Type B pancreatic cell (in vitro differentiated cells): ENCODE measurements around the gene CNNM4. TPM values are rescaled to one million over a fixed set of nuclear protein-coding genes. Genes with fewer than 3 reads are reported as not detected.

Experiments used
- DNase-seq: peaks from one replicate; pipeline ENCODE4 v3.0.0; 2021; ENCODE audit warnings: mixed read lengths; ENCODE audit not compliant: unreplicated experiment; ENCODE audit errors: extremely low spot score
- H3K27ac Mint-ChIP-seq: 2 replicates; pipeline ENCODE4 v1.8.0; 2021; ENCODE audit warnings: mild to moderate bottlenecking, mixed read lengths
- H3K27me3 Mint-ChIP-seq: 2 replicates; pipeline ENCODE4 v1.8.0; 2021; ENCODE audit warnings: mixed read lengths
- H3K36me3 Mint-ChIP-seq: 2 replicates; pipeline ENCODE4 v1.8.0; 2021; ENCODE audit warnings: mixed read lengths
- H3K4me1 Mint-ChIP-seq: one replicate; pipeline ENCODE4 v1.8.0; 2021; ENCODE audit warnings: mixed read lengths; ENCODE audit not compliant: unreplicated experiment
- H3K4me3 Mint-ChIP-seq: 2 replicates; pipeline ENCODE4 v1.8.0; 2021; ENCODE audit warnings: mild to moderate bottlenecking, mixed read lengths
- H3K9me3 Mint-ChIP-seq: 2 replicates; pipeline ENCODE4 v1.8.0; 2021; ENCODE audit warnings: mixed read lengths
- CTCF ChIP-seq: fragments of 200-600 bp; sonication (generic); conservative IDR thresholded peaks from 2 replicates; pipeline ENCODE4 v1.5.0; 2021; ENCODE audit warnings: antibody characterized with exemption, mild to moderate bottlenecking
- total RNA-seq: library from RNA; stranded (reverse); gene quantifications from 2 replicates; pipeline ENCODE4 v1.2.1, GENCODE V29; 2021; ENCODE audit warnings: low replicate concordance

CNNM4 gene
- total RNA-seq, 1 donor from 2014 or later = 14.0 TPM

- Mint-ChIP-seq H3K27ac (peak overlapping the region; percentile 72), H3K9me3 (no peaks in the 10 kb centered on the region), H3K4me3 (peak overlapping the region; percentile 89), H3K4me1 (peaks cover 67% of the 10 kb centered on the region), H3K27me3 (no peaks in the 10 kb centered on the region), H3K36me3 (peaks cover 10% of the 10 kb centered on the region)
- DNase-seq = no peak
- no peak for TF ChIP-seq CTCF
These were observed 3.5 kb downstream of the CNNM4 start for GRCh38 chr2:96764253-96764637.

- H3K4me1 Mint-ChIP-seq = peaks cover 59% of the 10 kb centered on the region
- H3K36me3 Mint-ChIP-seq = peaks cover 13% of the 10 kb centered on the region
- no peaks in the 10 kb centered on the region for H3K9me3 Mint-ChIP-seq
- no peaks in the 10 kb centered on the region for H3K27me3 Mint-ChIP-seq
- no peak for TF ChIP-seq CTCF
- H3K27ac Mint-ChIP-seq = peak overlapping the region; percentile 30
- H3K4me3 Mint-ChIP-seq = peak overlapping the region; percentile 58
- DNase-seq = no peak
These were observed 6.6 kb downstream of the CNNM4 start for GRCh38 chr2:96767135-96767871.

GRCh38 chr2:96768083-96768561 is 7.4 kb downstream of the CNNM4 start:
- Mint-ChIP-seq H3K4me1 (peaks cover 58% of the 10 kb centered on the region), H3K27me3 (no peaks in the 10 kb centered on the region), H3K27ac (peak overlapping the region; percentile 87), H3K9me3 (no peaks in the 10 kb centered on the region), H3K36me3 (peaks cover 13% of the 10 kb centered on the region), H3K4me3 (peak overlapping the region; percentile 73)
- no peak for DNase-seq
- TF ChIP-seq CTCF = no peak

GRCh38 chr2:96769814-96770213 is 9.1 kb downstream of the CNNM4 start:
- no peaks in the 10 kb centered on the region for H3K9me3 Mint-ChIP-seq
- H3K27me3 Mint-ChIP-seq = no peaks in the 10 kb centered on the region
- no peak for TF ChIP-seq CTCF
- H3K36me3 Mint-ChIP-seq = peaks cover 13% of the 10 kb centered on the region
- H3K4me3 Mint-ChIP-seq = peak overlapping the region; percentile 36
- peaks cover 44% of the 10 kb centered on the region for H3K4me1 Mint-ChIP-seq
- peak overlapping the region; percentile 72 for H3K27ac Mint-ChIP-seq
- no peak for DNase-seq

- DNase-seq = no peak
- peaks cover 44% of the 10 kb centered on the region for H3K4me1 Mint-ChIP-seq
- H3K27ac Mint-ChIP-seq = no peak overlapping the region
- TF ChIP-seq CTCF = no peak
- H3K4me3 Mint-ChIP-seq = no peak overlapping the region
- H3K27me3 Mint-ChIP-seq = no peaks in the 10 kb centered on the region
- no peaks in the 10 kb centered on the region for H3K9me3 Mint-ChIP-seq
- peaks cover 13% of the 10 kb centered on the region for H3K36me3 Mint-ChIP-seq
These were observed 9.9 kb downstream of the CNNM4 start for GRCh38 chr2:96770442-96771202.
